Lower leg skin (tissue), 3 donors: ENCODE results near the gene MRPS33.

ENCODE experiments used
- CTCF ChIP-seq, 3 donors: fragments of 450-650 bp; IDR thresholded peaks; one replicate each; pipeline ENCODE4 v1.5.1; 2016; ENCODE audit warnings: antibody characterized with exemption in 3 of 3, mild to moderate bottlenecking in 3 of 3, moderate library complexity in 2 of 3
- POLR2A ChIP-seq, 2 donors: fragments of 450-650 bp; IDR thresholded peaks; one replicate each; pipeline ENCODE4 v1.6.1; 2016 to 2017; ENCODE audit warnings: antibody characterized with exemption in 2 of 2, mild to moderate bottlenecking in 1 of 2, moderate library complexity in 1 of 2

GRCh38 chr7:141042222-141043193 is 27.8 kb upstream of the MRPS33 start:
- TF ChIP-seq POLR2A (IDR thresholded peaks at IDR 0.05) (no peak), CTCF (IDR thresholded peaks at IDR 0.05) (no peak)
